ENCODE data around the gene ACOT7. TPM values are rescaled to one million over a fixed set of nuclear protein-coding genes. Genes with fewer than 3 reads are reported as not detected.

ACOT7 gene
- total RNA-seq, 4 donors from 2014 or later = 5.6 to 55.0 (median 31.0) TPM

DNA sequence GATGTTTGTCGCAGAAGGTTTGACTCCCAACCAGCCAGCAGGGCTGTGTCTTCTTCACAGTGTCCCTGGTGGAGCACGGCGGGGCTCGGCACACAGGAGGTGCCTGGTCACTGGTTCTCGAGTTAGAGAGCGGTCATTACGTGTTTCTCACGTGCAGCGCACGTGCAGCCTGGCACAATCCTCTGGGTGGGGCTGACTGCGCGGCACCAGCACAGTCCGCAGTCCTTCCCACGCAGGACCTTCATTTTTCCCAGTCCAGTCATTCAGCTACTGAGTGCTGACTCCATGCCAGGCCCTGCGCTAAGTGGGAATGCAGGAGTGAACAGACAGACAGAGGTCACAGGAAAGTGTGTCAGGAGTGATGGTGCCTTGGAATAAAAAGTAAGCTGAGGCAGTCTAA, 86.5 kb downstream of the ACOT7 start:
- no peaks in the 10 kb centered on the region for H3K36me3 ChIP-seq
- no peak overlapping the region for H3K4me3 ChIP-seq
- no peak overlapping the region for H3K27ac ChIP-seq
- H3K9me3 ChIP-seq = no peaks in the 10 kb centered on the region
- H3K27me3 ChIP-seq = no peaks in the 10 kb centered on the region
- in situ Hi-C loops (cut with MboI; ENCODE audit: low pct_ligation_motif_present in 1 of 4, low pct_unique_long_range_greater_than_20kb in 1 of 4, low sequenced_read_pairs in 3 of 4) = no loop called here
- 97% methylated on average over 15 of the region's 15 CpGs; no CpG with 5 or more reads in 1 of the 2 donors for WGBS, 2 donors (ENCODE audit: low coverage in 1 of 2)
- H3K4me1 ChIP-seq = no peaks in the 10 kb centered on the region
- TF ChIP-seq POLR2A (IDR thresholded peaks at IDR 0.05) (no peak), EP300 (IDR thresholded peaks at IDR 0.05; ENCODE audit: low read depth) (no peak), CTCF (IDR thresholded peaks at IDR 0.05) (no peak), POLR2AphosphoS5 (IDR thresholded peaks at IDR 0.05) (no peak)
- intact Hi-C loops (cut with DNase I; ENCODE audit: low total_unique reads) = no loop called here
- no peak for DNase-seq

- peaks cover 0 to 7% (median 3%) of the 10 kb centered on the region in 4 donors for H3K4me1 ChIP-seq
- DNase-seq = no peak
- in situ Hi-C loops (cut with MboI; ENCODE audit: low pct_ligation_motif_present in 1 of 4, low pct_unique_long_range_greater_than_20kb in 1 of 4, low sequenced_read_pairs in 3 of 4) (no loop called here), intact Hi-C loops (cut with DNase I; ENCODE audit: low total_unique reads) (no loop called here)
- no peak for TF ChIP-seq POLR2AphosphoS5 (IDR thresholded peaks at IDR 0.05)
- no peak for TF ChIP-seq CTCF (IDR thresholded peaks at IDR 0.05)
- no peak for TF ChIP-seq POLR2A (IDR thresholded peaks at IDR 0.05)
- no peak for TF ChIP-seq EP300 (IDR thresholded peaks at IDR 0.05; ENCODE audit: low read depth)
- H3K27ac ChIP-seq = no peak overlapping the region
- no peaks in the 10 kb centered on the region for H3K9me3 ChIP-seq
- no peaks in the 10 kb centered on the region for H3K36me3 ChIP-seq
- no peaks in the 10 kb centered on the region for H3K27me3 ChIP-seq
- H3K4me3 ChIP-seq = no peak overlapping the region
- WGBS, 2 donors (ENCODE audit: low coverage in 1 of 2) = 92 to 100% methylated on average over 1 to 15 of the region's 15 CpGs
These were observed 90.1 kb downstream of the ACOT7 start for GRCh38 chr1:6303397-6304012.

DNA sequence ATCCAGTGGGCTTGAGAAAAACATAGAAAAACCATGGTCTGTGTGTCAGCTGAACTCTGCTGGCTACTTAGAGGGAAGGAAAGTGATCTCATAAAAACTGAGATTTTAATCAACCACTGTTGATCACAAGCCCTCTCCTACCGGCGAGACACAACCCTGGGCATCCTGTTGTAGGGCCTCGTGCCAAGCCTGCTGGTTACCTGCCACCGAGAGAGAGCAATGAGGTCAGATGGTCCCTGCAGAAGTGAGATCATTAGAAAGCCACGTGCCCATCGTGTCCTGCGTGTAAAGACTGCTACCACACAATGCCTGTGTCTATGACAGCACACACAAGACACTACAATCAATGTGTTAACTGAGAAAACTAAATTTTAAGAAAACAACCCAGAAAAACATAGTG, 91.0 kb downstream of the ACOT7 start:
- Histone ChIP-seq H3K9me3 (no peaks in the 10 kb centered on the region), H3K4me1 (peaks cover 0 to 7% (median 3%) of the 10 kb centered on the region in 4 donors), H3K4me3 (no peak overlapping the region), H3K27ac (no peak overlapping the region), H3K27me3 (no peaks in the 10 kb centered on the region), H3K36me3 (no peaks in the 10 kb centered on the region)
- in situ Hi-C loops (cut with MboI; ENCODE audit: low pct_ligation_motif_present in 1 of 4, low pct_unique_long_range_greater_than_20kb in 1 of 4, low sequenced_read_pairs in 3 of 4) (no loop called here), intact Hi-C loops (cut with DNase I; ENCODE audit: low total_unique reads) (no loop called here)
- DNase-seq = no peak
- WGBS, 2 donors (ENCODE audit: low coverage in 1 of 2) = 88% methylated on average over 7 of the region's 7 CpGs; no CpG with 5 or more reads in 1 of the 2 donors
- no peak for TF ChIP-seq CTCF (IDR thresholded peaks at IDR 0.05)
- no peak for TF ChIP-seq POLR2AphosphoS5 (IDR thresholded peaks at IDR 0.05)
- TF ChIP-seq EP300 (IDR thresholded peaks at IDR 0.05; ENCODE audit: low read depth) = no peak
- no peak for TF ChIP-seq POLR2A (IDR thresholded peaks at IDR 0.05)

DNA sequence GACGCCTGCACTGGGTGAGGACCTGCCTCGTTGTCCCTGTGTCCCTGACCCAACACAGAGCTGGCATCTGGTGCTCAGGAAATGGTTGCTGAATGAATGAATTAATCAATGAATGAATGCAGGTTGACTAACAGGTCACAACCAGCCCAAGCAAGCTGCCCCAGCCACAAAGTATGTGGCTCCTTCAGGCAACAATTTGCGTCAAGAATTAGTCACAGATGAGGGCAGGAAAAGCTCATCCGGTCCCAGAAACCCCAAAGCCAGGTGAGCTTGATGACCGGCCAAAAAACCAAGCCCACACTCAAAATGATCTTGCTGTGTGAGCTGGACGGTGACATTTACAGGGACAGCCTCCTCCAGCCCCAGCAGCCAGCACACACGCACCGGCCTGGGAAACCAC, 92.0 kb downstream of the ACOT7 start:
- peak overlapping the region in 2 of 4 donors; percentile 40 to 57 for H3K27ac ChIP-seq
- in situ Hi-C loops (cut with MboI; ENCODE audit: low pct_ligation_motif_present in 1 of 4, low pct_unique_long_range_greater_than_20kb in 1 of 4, low sequenced_read_pairs in 3 of 4) = no loop called here
- 80 to 83% methylated on average over 1 to 8 of the region's 8 CpGs for WGBS, 2 donors (ENCODE audit: low coverage in 1 of 2)
- intact Hi-C loops (cut with DNase I; ENCODE audit: low total_unique reads) = no loop called here
- TF ChIP-seq CTCF (IDR thresholded peaks at IDR 0.05) (no peak), POLR2AphosphoS5 (IDR thresholded peaks at IDR 0.05) (no peak), POLR2A (IDR thresholded peaks at IDR 0.05) (no peak), EP300 (IDR thresholded peaks at IDR 0.05; ENCODE audit: low read depth) (no peak)
- no peaks in the 10 kb centered on the region for H3K36me3 ChIP-seq
- no peaks in the 10 kb centered on the region for H3K9me3 ChIP-seq
- H3K4me3 ChIP-seq = no peak overlapping the region
- no peaks in the 10 kb centered on the region for H3K27me3 ChIP-seq
- DNase-seq = no peak
- H3K4me1 ChIP-seq = peaks cover 0 to 7% (median 3%) of the 10 kb centered on the region in 4 donors

Data from transverse colon (tissue), 4 donors.